Smooth muscle cell (in vitro differentiated cells): ENCODE results near the gene OMP. TPM values are rescaled to one million over a fixed set of nuclear protein-coding genes. Genes with fewer than 3 reads are reported as not detected.

Experiments used
- DNase-seq: peaks from one replicate; lab custom pipeline; 2025; ENCODE audit not compliant: unreplicated experiment; lab: John Stamatoyannopoulos, UW
- H2AFZ ChIP-seq: fragments of 200-600 bp; sonication (generic); 2 replicates; pipeline ENCODE4 v1.6.0; 2016; ENCODE audit warnings: antibody characterized with exemption, low read depth, mild to moderate bottlenecking
- H3F3A ChIP-seq: fragments of 200-600 bp; sonication (generic); 2 replicates; pipeline ENCODE4 v1.6.0; 2017; ENCODE audit warnings: antibody characterized with exemption, low read depth
- H3K27ac ChIP-seq: fragments of 200-600 bp; sonication (generic); 2 replicates; pipeline ENCODE4 v1.5.1; 2016; ENCODE audit warnings: low read depth, mild to moderate bottlenecking
- H3K27me3 ChIP-seq: fragments of 200-600 bp; sonication (generic); 2 replicates; pipeline ENCODE4 v1.6.1; 2016; ENCODE audit warnings: low read depth, mild to moderate bottlenecking
- H3K36me3 ChIP-seq: fragments of 200-600 bp; sonication (generic); 2 replicates; pipeline ENCODE4 v1.5.1; 2016; ENCODE audit warnings: low read depth
- H3K4me1 ChIP-seq: fragments of 200-600 bp; sonication (generic); 2 replicates; pipeline ENCODE4 v1.5.1; 2016; ENCODE audit warnings: low read depth
- H3K4me2 ChIP-seq: fragments of 200-600 bp; sonication (generic); 2 replicates; pipeline ENCODE4 v1.6.0; 2016; ENCODE audit warnings: mild to moderate bottlenecking
- H3K4me3 ChIP-seq: fragments of 200-600 bp; sonication (generic); 2 replicates; pipeline ENCODE4 v1.5.1; 2016; ENCODE audit warnings: mild to moderate bottlenecking
- H3K79me2 ChIP-seq: fragments of 200-600 bp; sonication (generic); 2 replicates; pipeline ENCODE4 v1.6.0; 2016; ENCODE audit warnings: low read depth, mild to moderate bottlenecking
- H3K9ac ChIP-seq: fragments of 200-600 bp; sonication (generic); 2 replicates; pipeline ENCODE4 v1.6.0; 2016; ENCODE audit warnings: low read depth
- H3K9me3 ChIP-seq: fragments of 200-600 bp; sonication (generic); replicated peaks from 2 replicates; pipeline ENCODE4 v1.5.1; 2016; ENCODE audit warnings: low read depth
- H4K20me1 ChIP-seq: fragments of 200-600 bp; sonication (generic); 2 replicates; pipeline ENCODE4 v1.6.0; 2016; ENCODE audit warnings: low read depth
- WGBS: methylation state at CpG from one replicate; pipeline ENCODE4 v1.1.7; 2016; ENCODE audit warnings: low lambda C conversion rate; 5-methylcytosine and 5-hydroxymethylcytosine counted together
- polyA plus RNA-seq: library from polyadenylated mRNA; unstranded; fragments of >200 nt; fragmentation: Nextera tagmentation; extraction: Ambion mirVana; gene quantifications from 2 replicates; pipeline ENCODE4 v1.2.1, GENCODE V29; 2016
- total RNA-seq: library from RNA; depleted of rRNA; stranded (reverse); fragments of >200 nt; gene quantifications from 2 replicates; pipeline ENCODE4 v1.2.3, GENCODE V29; 2014
- TF ChIP-seq, protein P1 (sequence below): fragments of 200-600 bp; sonication (generic); IDR thresholded peaks from 2 replicates; pipeline ENCODE4 v1.5.1; 2017; ENCODE audit warnings: borderline replicate concordance, mild to moderate bottlenecking, antibody characterized with exemption; ENCODE audit not compliant: insufficient read depth, poor library complexity, severe bottlenecking

The OMP gene
- total and polyA plus RNA-seq, 2 experiments from 2014 or later, result not detected

DNA sequence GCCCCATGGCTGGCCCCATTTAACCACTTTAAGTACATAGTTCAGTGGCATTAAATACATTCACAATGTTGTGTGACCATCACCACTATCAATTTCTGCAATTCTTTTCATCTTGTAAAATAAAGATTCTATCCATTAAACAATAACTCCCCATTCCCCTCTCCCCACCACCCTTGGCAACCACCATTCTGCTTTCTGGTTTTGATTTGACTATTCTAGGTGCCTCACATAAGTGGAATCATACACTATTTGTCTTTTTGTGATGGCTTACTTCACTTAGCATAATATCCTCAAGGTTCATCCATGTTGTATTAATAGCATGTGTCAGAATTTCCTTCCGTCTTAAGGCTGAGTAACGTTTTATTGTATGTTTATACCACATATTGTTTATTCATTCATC, 32.4 kb downstream of the OMP start:
- Histone ChIP-seq H2AFZ (no peak overlapping the region), H3K27me3 (no peaks in the 10 kb centered on the region), H4K20me1 (no peaks in the 10 kb centered on the region), H3K4me2 (no peak overlapping the region), H3K4me1 (peaks cover 3% of the 10 kb centered on the region), H3K79me2 (no peaks in the 10 kb centered on the region), H3K27ac (no peak overlapping the region), H3K4me3 (no peak overlapping the region), H3K36me3 (no peaks in the 10 kb centered on the region), H3K9me3 (no peaks in the 10 kb centered on the region), H3K9ac (no peak overlapping the region), H3F3A (no peaks in the 10 kb centered on the region)
- WGBS, result 22% methylated on average over 2 of the region's 2 CpGs
- TF ChIP-seq, protein P1, sequence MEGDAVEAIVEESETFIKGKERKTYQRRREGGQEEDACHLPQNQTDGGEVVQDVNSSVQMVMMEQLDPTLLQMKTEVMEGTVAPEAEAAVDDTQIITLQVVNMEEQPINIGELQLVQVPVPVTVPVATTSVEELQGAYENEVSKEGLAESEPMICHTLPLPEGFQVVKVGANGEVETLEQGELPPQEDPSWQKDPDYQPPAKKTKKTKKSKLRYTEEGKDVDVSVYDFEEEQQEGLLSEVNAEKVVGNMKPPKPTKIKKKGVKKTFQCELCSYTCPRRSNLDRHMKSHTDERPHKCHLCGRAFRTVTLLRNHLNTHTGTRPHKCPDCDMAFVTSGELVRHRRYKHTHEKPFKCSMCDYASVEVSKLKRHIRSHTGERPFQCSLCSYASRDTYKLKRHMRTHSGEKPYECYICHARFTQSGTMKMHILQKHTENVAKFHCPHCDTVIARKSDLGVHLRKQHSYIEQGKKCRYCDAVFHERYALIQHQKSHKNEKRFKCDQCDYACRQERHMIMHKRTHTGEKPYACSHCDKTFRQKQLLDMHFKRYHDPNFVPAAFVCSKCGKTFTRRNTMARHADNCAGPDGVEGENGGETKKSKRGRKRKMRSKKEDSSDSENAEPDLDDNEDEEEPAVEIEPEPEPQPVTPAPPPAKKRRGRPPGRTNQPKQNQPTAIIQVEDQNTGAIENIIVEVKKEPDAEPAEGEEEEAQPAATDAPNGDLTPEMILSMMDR, result no peak
- no peak for DNase-seq

DNA sequence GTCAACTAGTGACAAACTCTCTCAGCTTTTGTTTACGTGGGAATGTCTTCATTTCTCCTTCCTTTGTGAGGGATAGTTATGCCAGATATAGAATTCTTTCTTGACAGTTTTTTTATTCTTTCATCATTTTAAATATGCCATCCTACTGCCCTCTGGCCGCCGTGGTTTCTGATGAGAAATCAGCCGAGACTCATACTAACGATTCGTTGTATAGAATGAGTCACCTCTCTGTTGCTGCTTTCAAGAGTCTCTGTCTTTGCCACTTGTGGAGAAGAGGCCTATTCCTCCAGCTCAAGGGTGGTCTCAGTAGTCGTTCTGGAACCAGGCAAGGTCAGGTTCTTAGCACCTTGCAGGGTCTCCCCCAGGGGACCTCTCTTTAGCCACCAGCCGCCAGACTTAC, 33.4 kb downstream of the OMP start:
- H3K79me2 ChIP-seq, result no peaks in the 10 kb centered on the region
- no peak for DNase-seq
- TF ChIP-seq, protein P1, result no peak

DNA sequence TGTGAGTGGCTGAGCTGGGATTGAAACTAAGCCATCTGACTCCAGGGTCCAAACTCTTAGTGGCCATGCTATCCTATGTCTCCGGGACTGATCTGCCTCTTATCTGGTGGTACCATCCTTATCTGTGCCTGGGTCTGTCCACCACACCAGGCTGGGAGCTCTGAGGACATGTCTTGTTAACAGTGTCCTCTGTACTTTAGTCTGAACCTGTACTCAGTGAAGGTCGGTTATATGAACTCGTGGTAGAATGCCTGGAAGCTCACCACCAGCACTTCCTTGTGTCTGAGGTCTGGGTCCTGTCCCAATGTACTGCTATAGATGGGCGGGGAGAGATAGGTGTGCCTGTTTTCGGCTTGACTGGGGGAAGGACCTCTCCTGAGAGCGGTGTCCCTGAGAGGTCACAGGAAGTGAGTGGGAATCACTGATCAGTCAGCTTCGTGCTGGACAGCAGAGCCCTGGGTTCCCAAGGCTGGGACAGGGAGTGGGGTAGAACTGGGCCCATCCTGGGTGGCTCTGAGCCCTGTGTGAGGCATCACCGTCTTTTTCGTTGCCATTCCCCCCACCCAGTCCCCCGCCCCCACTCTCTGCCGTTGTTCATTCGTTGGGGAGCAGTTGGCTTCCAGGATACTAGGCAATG, 34.3 kb downstream of the OMP start:
- H3K9ac ChIP-seq, result no peak overlapping the region
- H3K27ac ChIP-seq, result no peak overlapping the region
- no peaks in the 10 kb centered on the region for H3F3A ChIP-seq
- no peak overlapping the region for H3K4me2 ChIP-seq
- no peaks in the 10 kb centered on the region for H3K79me2 ChIP-seq
- no peaks in the 10 kb centered on the region for H4K20me1 ChIP-seq
- peaks cover 9% of the 10 kb centered on the region for H3K4me1 ChIP-seq
- WGBS, result 75% methylated on average over 12 of the region's 12 CpGs
- H2AFZ ChIP-seq, result no peak overlapping the region
- DNase-seq, result no peak
- H3K4me3 ChIP-seq, result no peak overlapping the region
- H3K9me3 ChIP-seq, result no peaks in the 10 kb centered on the region
- TF ChIP-seq, protein P1, result no peak
- no peaks in the 10 kb centered on the region for H3K27me3 ChIP-seq
- no peaks in the 10 kb centered on the region for H3K36me3 ChIP-seq

More for the DNA sequence above, 33.4 kb downstream of the OMP start:
- Histone ChIP-seq H3K27ac (no peak overlapping the region), H3F3A (no peaks in the 10 kb centered on the region), H3K9ac (no peak overlapping the region), H3K4me3 (no peak overlapping the region), H3K36me3 (no peaks in the 10 kb centered on the region), H4K20me1 (no peaks in the 10 kb centered on the region), H3K27me3 (no peaks in the 10 kb centered on the region), H3K9me3 (no peaks in the 10 kb centered on the region), H2AFZ (no peak overlapping the region), H3K4me2 (no peak overlapping the region), H3K4me1 (peaks cover 9% of the 10 kb centered on the region)
- WGBS, result 53% methylated on average over 8 of the region's 8 CpGs

DNA sequence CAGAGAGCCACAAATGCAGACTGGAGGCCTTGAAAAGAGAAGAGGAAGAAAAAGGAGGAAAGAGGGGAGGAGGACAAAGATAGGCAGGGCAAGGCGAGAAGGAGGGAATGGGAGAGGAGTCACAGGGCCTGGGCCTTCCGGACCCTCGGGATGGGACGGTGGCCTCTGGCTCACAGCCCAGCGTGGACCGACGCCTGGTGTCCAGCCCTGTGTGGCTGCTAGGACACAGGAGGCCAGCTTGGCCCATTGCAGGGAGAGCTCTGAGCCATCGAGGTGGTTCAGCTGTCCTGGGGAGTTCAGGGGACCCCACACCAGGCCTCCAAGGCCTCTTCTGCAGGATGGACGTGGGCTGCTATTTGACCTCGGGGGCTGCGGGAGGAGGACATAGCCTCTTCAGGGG, 34.8 kb downstream of the OMP start:
- WGBS, result 91% methylated on average over 11 of the region's 11 CpGs
- no peak overlapping the region for H3K4me3 ChIP-seq
- H2AFZ ChIP-seq, result no peak overlapping the region

More for the DNA sequence above, 34.8 kb downstream of the OMP start:
- Histone ChIP-seq H3K9ac (no peak overlapping the region), H3K79me2 (no peaks in the 10 kb centered on the region), H3K9me3 (no peaks in the 10 kb centered on the region), H4K20me1 (no peaks in the 10 kb centered on the region), H3K27ac (no peak overlapping the region), H3K4me2 (no peak overlapping the region), H3K27me3 (no peaks in the 10 kb centered on the region), H3K36me3 (no peaks in the 10 kb centered on the region), H3F3A (no peaks in the 10 kb centered on the region), H3K4me1 (peaks cover 9% of the 10 kb centered on the region)
- TF ChIP-seq, protein P1, result no peak
- DNase-seq, result no peak
